IMR-90 (cell line): Measurements from ENCODE around the gene FAM199X. TPM values are rescaled to one million over a fixed set of nuclear protein-coding genes. Genes with fewer than 3 reads are reported as not detected.

Source experiments
- ATAC-seq: fragments of 200-7000 bp; cut with Tn5 transposase; 2 replicates; pipeline ENCODE4 v1.9.1; 2020; ENCODE audit warnings: low read depth, mild to moderate bottlenecking, moderate library complexity
- BruUV-seq: library from RNA; stranded (reverse); fragments of 400-500 nt; replicated peaks from 2 replicates; lab custom pipeline; 2021; lab: Mats Ljungman, UMichigan
- CTCF ChIA-PET: fragments of 300-600 bp; formaldehyde crosslinking; extraction: SDS; loops from one replicate; lab custom pipeline; 2021; ENCODE audit warnings: antibody characterized with exemption; lab: Yijun Ruan, JAX
- POLR2A ChIA-PET: fragments of 300-600 bp; sonication (Branson Sonifier 250); formaldehyde crosslinking; loops from one replicate; lab custom pipeline; 2022; ENCODE audit warnings: antibody characterized with exemption; ENCODE audit not compliant: unreplicated experiment; lab: Charles Lee
- DNase-seq: peaks from one replicate; pipeline ENCODE4 v3.0.0; 2013
- H2AFZ ChIP-seq: replicated peaks from 2 replicates; pipeline ENCODE3; 2013; ENCODE audit warnings: low read length, mild to moderate bottlenecking; ENCODE audit not compliant: poor library complexity
- H2AK5ac ChIP-seq: 2 replicates; pipeline ENCODE4 v1.6.1; 2013; ENCODE audit warnings: low read depth, low read length, inconsistent platforms
- H2AK9ac ChIP-seq: replicated peaks from 2 replicates; pipeline ENCODE3; 2013; ENCODE audit warnings: mild to moderate bottlenecking, low read depth, low read length, moderate library complexity; ENCODE audit not compliant: poor library complexity
- H2BK120ac ChIP-seq: 2 replicates; pipeline ENCODE4 v1.6.1; 2013; ENCODE audit warnings: low read depth, low read length, inconsistent platforms
- H2BK15ac ChIP-seq: 3 replicates; pipeline ENCODE4 v1.6.1; 2013; ENCODE audit warnings: low read depth, low read length, inconsistent platforms
- H2BK20ac ChIP-seq: 2 replicates; pipeline ENCODE4 v1.6.1; 2013; ENCODE audit warnings: low read depth, mild to moderate bottlenecking, inconsistent platforms, low read length, moderate library complexity
- H2BK5ac ChIP-seq: 2 replicates; pipeline ENCODE4 v1.6.1; 2013; ENCODE audit warnings: mild to moderate bottlenecking, low read depth, low read length, inconsistent platforms; ENCODE audit not compliant: poor library complexity, severe bottlenecking
- H3K14ac ChIP-seq: replicated peaks from 2 replicates; pipeline ENCODE4 v1.6.1; 2013; ENCODE audit warnings: low read depth, low read length, inconsistent platforms
- H3K18ac ChIP-seq: 2 replicates; pipeline ENCODE4 v1.6.1; 2013; ENCODE audit warnings: low read depth, low read length, control low read depth
- H3K23ac ChIP-seq: 2 replicates; pipeline ENCODE4 v1.6.1; 2013; ENCODE audit warnings: low read depth, low read length, inconsistent platforms
- H3K27ac ChIP-seq: 2 replicates; pipeline ENCODE4 v1.5.1; 2013; ENCODE audit warnings: mild to moderate bottlenecking, control low read depth, low read length; ENCODE audit not compliant: insufficient read depth
- H3K27me3 ChIP-seq: 2 replicates; pipeline ENCODE4 v1.6.1; 2013; ENCODE audit warnings: low read length; ENCODE audit not compliant: control insufficient read depth, insufficient read depth
- H3K36me3 ChIP-seq: 2 replicates; pipeline ENCODE4 v1.6.1; 2013; ENCODE audit warnings: low read length, mixed read lengths; ENCODE audit not compliant: control insufficient read depth, insufficient read depth
- H3K4ac ChIP-seq: 2 replicates; pipeline ENCODE4 v1.6.1; 2013; ENCODE audit warnings: low read depth, low read length, inconsistent platforms
- H3K4me1 ChIP-seq: 2 replicates; pipeline ENCODE4 v1.6.1; 2013; ENCODE audit warnings: low read length, mixed read lengths; ENCODE audit not compliant: control insufficient read depth, insufficient read depth
- H3K4me2 ChIP-seq: 2 replicates; pipeline ENCODE4 v1.6.1; 2013; ENCODE audit warnings: low read depth, mild to moderate bottlenecking, control low read depth, low read length, moderate library complexity
- H3K4me3 ChIP-seq: 2 replicates; pipeline ENCODE4 v1.5.1; 2013; ENCODE audit warnings: low read depth, mild to moderate bottlenecking, control low read depth, low read length, moderate library complexity; ENCODE audit not compliant: insufficient read depth
- H3K56ac ChIP-seq: 2 replicates; pipeline ENCODE4 v1.6.1; 2013; ENCODE audit warnings: low read length, inconsistent platforms; ENCODE audit not compliant: insufficient read depth; ENCODE audit errors: extremely low read depth
- H3K79me1 ChIP-seq, 2 experiments: 2 replicates each; pipeline ENCODE4 v1.6.1; 2013; ENCODE audit warnings: low read length in 2 of 2, inconsistent platforms in 1 of 2, low read depth in 1 of 2
- H3K9ac ChIP-seq: 2 replicates; pipeline ENCODE4 v1.6.1; 2013; ENCODE audit warnings: low read depth, low read length, control low read depth
- H3K9me1 ChIP-seq: 2 replicates; pipeline ENCODE4 v1.6.1; 2013; ENCODE audit warnings: low read length, inconsistent platforms; ENCODE audit not compliant: insufficient read depth
- H3K9me3 ChIP-seq: 2 replicates; pipeline ENCODE4 v1.6.1; 2013; ENCODE audit warnings: low read length; ENCODE audit not compliant: control insufficient read depth, insufficient read depth
- H4K20me1 ChIP-seq: 2 replicates; pipeline ENCODE4 v1.6.1; 2013; ENCODE audit warnings: low read length, inconsistent platforms; ENCODE audit not compliant: insufficient read depth
- H4K5ac ChIP-seq: 2 replicates; pipeline ENCODE4 v1.6.1; 2013; ENCODE audit warnings: mild to moderate bottlenecking, low read depth, low read length, control low read depth
- H4K8ac ChIP-seq, 2 experiments: 2 replicates each; pipeline ENCODE4 v1.6.1; 2013; ENCODE audit warnings: low read depth in 2 of 2, low read length in 2 of 2, control low read depth in 1 of 2, inconsistent platforms in 1 of 2
- H4K91ac ChIP-seq: 2 replicates; pipeline ENCODE4 v1.6.1; 2013; ENCODE audit warnings: low read depth, low read length, inconsistent platforms; ENCODE audit not compliant: insufficient read depth
- BHLHE40 ChIP-seq: fragments of 150-350 bp; IDR thresholded peaks from 2 replicates; pipeline ENCODE4 v1.6.1; 2016; ENCODE audit warnings: mild to moderate bottlenecking, low read depth, low read length
- CEBPB ChIP-seq: IDR thresholded peaks from 2 replicates; pipeline ENCODE4 v1.6.1; 2012; ENCODE audit warnings: low read depth, low read length, improper control_type of control experiment
- CHD1 ChIP-seq: IDR thresholded peaks from 2 replicates; pipeline ENCODE4 v1.6.1; 2012; ENCODE audit warnings: low read depth, low read length, improper control_type of control experiment
- FOS ChIP-seq: fragments of 150-350 bp; IDR thresholded peaks from 2 replicates; pipeline ENCODE4 v1.6.1; 2016; ENCODE audit warnings: low read depth, low read length
- MAFK ChIP-seq: IDR thresholded peaks from 2 replicates; pipeline ENCODE4 v1.6.1; 2012; ENCODE audit warnings: low read depth, low read length, improper control_type of control experiment
- MAZ ChIP-seq: IDR thresholded peaks from 2 replicates; pipeline ENCODE4 v1.6.1; 2012; ENCODE audit warnings: low read depth, mild to moderate bottlenecking, low read length, improper control_type of control experiment, moderate library complexity, borderline replicate concordance
- MXI1 ChIP-seq: IDR thresholded peaks from 2 replicates; pipeline ENCODE4 v1.6.1; 2012; ENCODE audit warnings: low read depth, mild to moderate bottlenecking, low read length, moderate library complexity, borderline replicate concordance
- NFE2L2 ChIP-seq: fragments of 150-350 bp; IDR thresholded peaks from 2 replicates; pipeline ENCODE4 v1.6.1; 2016; ENCODE audit warnings: low read depth, mild to moderate bottlenecking, low read length
- POLR2A ChIP-seq: IDR thresholded peaks from 2 replicates; pipeline ENCODE4 v1.6.1; 2012; ENCODE audit warnings: mild to moderate bottlenecking, low read depth, low read length
- RAD21 ChIP-seq: IDR thresholded peaks from 2 replicates; pipeline ENCODE4 v1.6.1; 2012; ENCODE audit warnings: low read length, improper control_type of control experiment
- RCOR1 ChIP-seq: IDR thresholded peaks from 2 replicates; pipeline ENCODE4 v1.6.1; 2012; ENCODE audit warnings: mild to moderate bottlenecking, low read length, improper control_type of control experiment; ENCODE audit not compliant: insufficient replicate concordance
- RFX5 ChIP-seq: IDR thresholded peaks from 2 replicates; pipeline ENCODE4 v1.8.0; 2012; ENCODE audit warnings: low read depth, mild to moderate bottlenecking, low read length, moderate library complexity
- SMC3 ChIP-seq: fragments of 150-350 bp; IDR thresholded peaks from 2 replicates; pipeline ENCODE4 v1.6.1; 2016; ENCODE audit warnings: low read depth, mild to moderate bottlenecking, antibody characterized with exemption, low read length, moderate library complexity
- whole genome bisulfite sequencing, 2 experiments: methylation state at CpG; one replicate each; pipeline versions ENCODE4 v1.1.5 to v1.1.7; 2013; ENCODE audit warnings: missing lambda C conversion rate in 2 of 2; ENCODE audit not compliant: insufficient read length in 1 of 2; ENCODE audit errors: extremely low coverage in 2 of 2; 5-methylcytosine and 5-hydroxymethylcytosine counted together
- dilution Hi-C: fragments of 300-500 bp; cut with HindIII; formaldehyde crosslinking; loops from one replicate; pipeline ENCODE4 v1.14.3; 2018; ENCODE audit warnings: low sequenced_read_pairs; ENCODE audit not compliant: unreplicated experiment
- in situ Hi-C: fragments of 300-500 bp; cut with MboI; formaldehyde crosslinking; loops from 3 replicates; pipeline ENCODE4 v1.14.3; 2019; ENCODE audit warnings: low sequenced_read_pairs, inconsistent platforms, mixed read lengths
- intact Hi-C: fragments of 100-400 bp; cut with micrococcal nuclease; formaldehyde crosslinking; loops from 2 replicates; pipeline ENCODE4 v1.10.0; 2022
- polyA plus RNA-seq, 3 experiments: library from polyadenylated mRNA; depleted of rRNA; stranded (reverse); fragments of >200 nt; gene quantifications; 2 replicates each; pipeline ENCODE4 v1.2.3, GENCODE V29; 2012; ENCODE audit warnings: low replicate concordance in 1 of 3
- total RNA-seq: library from RNA; depleted of rRNA; stranded (reverse); fragments of >200 nt; gene quantifications from 2 replicates; pipeline ENCODE4 v1.2.3, GENCODE V29; 2012
- TF ChIP-seq, protein P1 (sequence below): fragments of 150-350 bp; IDR thresholded peaks from 2 replicates; pipeline ENCODE4 v1.6.1; 2017; ENCODE audit warnings: mild to moderate bottlenecking, antibody characterized with exemption, low read length, low read depth
- TF ChIP-seq, protein P2 (sequence below): conservative IDR thresholded peaks from 2 replicates; pipeline ENCODE4 v1.5.1; 2012; ENCODE audit warnings: mild to moderate bottlenecking, low read depth, low read length, improper control_type of control experiment
- TF ChIP-seq, protein P3 (sequence below): fragments of 150-350 bp; IDR thresholded peaks from 2 replicates; pipeline ENCODE4 v1.6.1; 2016; ENCODE audit warnings: low read depth, mild to moderate bottlenecking, low read length, moderate library complexity, borderline replicate concordance

Gene FAM199X
- total and polyA plus RNA-seq, 2 of the 4 experiments (the other 2 are of a cell fraction), result 4.0 to 13.8 TPM

DNA sequence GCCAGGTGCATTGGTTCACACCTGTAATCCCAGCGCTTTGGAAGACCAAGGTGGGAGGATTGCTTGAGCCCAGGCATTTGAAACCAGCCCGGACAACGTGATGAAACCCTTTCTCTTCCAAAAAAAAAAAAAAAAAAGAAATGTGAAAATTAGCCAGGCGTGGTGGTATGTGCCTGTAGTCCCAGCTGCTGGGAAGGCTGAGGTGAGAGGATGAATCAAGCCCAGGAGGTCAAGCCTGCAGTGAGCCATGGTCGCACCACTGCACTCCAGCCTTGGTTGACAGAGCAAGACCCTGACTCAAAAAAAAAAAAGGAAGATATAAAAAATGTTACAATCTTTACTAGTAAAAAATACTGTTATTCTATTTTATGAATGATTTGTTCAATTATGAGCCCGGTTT is 5.9 kb downstream of the FAM199X start:
- Histone ChIP-seq H3K27ac (no peak overlapping the region), H4K91ac (no peak overlapping the region), H3K56ac (no peak overlapping the region), H4K8ac (no peak overlapping the region), H3K36me3 (no peaks in the 10 kb centered on the region), H3K9me1 (no peaks in the 10 kb centered on the region), H3K79me1 (peaks cover 3 to 7% of the 10 kb centered on the region in 2 experiments; a peak in 1 of 4 replicates), H2AK9ac (no peak overlapping the region), H3K23ac (no peak overlapping the region), H3K9ac (no peak overlapping the region), H2BK5ac (no peak overlapping the region), H2AFZ (no peak overlapping the region), H3K4me1 (no peaks in the 10 kb centered on the region), H4K20me1 (peaks cover 13% of the 10 kb centered on the region), H2BK120ac (no peak overlapping the region), H3K4me3 (no peak overlapping the region), H4K5ac (no peak overlapping the region), H3K27me3 (peaks cover 3% of the 10 kb centered on the region), H3K9me3 (no peaks in the 10 kb centered on the region), H2BK15ac (no peak overlapping the region), H3K14ac (no peak overlapping the region), H2BK20ac (no peak overlapping the region), H2AK5ac (no peak overlapping the region), H3K4me2 (no peak overlapping the region), H3K18ac (no peak overlapping the region), H3K4ac (no peak overlapping the region)
- BruUV-seq, result no TSS peak
- CTCF ChIA-PET, result no interaction called here
- ATAC-seq (no peak), DNase-seq (no peak)
- intact Hi-C loops (no loop called here), in situ Hi-C loops (no loop called here), dilution Hi-C loops (no loop called here)
- TF ChIP-seq POLR2A (no peak), SMC3 (no peak), MAFK (no peak), CHD1 (no peak), CEBPB (no peak), RFX5 (no peak), FOS (no peak), RCOR1 (no peak), BHLHE40 (no peak), MXI1 (no peak), NFE2L2 (no peak), MAZ (no peak), RAD21 (no peak)
- TF ChIP-seq, protein P1, sequence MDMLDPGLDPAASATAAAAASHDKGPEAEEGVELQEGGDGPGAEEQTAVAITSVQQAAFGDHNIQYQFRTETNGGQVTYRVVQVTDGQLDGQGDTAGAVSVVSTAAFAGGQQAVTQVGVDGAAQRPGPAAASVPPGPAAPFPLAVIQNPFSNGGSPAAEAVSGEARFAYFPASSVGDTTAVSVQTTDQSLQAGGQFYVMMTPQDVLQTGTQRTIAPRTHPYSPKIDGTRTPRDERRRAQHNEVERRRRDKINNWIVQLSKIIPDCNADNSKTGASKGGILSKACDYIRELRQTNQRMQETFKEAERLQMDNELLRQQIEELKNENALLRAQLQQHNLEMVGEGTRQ, result no peak
- TF ChIP-seq, protein P2, sequence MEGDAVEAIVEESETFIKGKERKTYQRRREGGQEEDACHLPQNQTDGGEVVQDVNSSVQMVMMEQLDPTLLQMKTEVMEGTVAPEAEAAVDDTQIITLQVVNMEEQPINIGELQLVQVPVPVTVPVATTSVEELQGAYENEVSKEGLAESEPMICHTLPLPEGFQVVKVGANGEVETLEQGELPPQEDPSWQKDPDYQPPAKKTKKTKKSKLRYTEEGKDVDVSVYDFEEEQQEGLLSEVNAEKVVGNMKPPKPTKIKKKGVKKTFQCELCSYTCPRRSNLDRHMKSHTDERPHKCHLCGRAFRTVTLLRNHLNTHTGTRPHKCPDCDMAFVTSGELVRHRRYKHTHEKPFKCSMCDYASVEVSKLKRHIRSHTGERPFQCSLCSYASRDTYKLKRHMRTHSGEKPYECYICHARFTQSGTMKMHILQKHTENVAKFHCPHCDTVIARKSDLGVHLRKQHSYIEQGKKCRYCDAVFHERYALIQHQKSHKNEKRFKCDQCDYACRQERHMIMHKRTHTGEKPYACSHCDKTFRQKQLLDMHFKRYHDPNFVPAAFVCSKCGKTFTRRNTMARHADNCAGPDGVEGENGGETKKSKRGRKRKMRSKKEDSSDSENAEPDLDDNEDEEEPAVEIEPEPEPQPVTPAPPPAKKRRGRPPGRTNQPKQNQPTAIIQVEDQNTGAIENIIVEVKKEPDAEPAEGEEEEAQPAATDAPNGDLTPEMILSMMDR, result no peak
- TF ChIP-seq, protein P3, sequence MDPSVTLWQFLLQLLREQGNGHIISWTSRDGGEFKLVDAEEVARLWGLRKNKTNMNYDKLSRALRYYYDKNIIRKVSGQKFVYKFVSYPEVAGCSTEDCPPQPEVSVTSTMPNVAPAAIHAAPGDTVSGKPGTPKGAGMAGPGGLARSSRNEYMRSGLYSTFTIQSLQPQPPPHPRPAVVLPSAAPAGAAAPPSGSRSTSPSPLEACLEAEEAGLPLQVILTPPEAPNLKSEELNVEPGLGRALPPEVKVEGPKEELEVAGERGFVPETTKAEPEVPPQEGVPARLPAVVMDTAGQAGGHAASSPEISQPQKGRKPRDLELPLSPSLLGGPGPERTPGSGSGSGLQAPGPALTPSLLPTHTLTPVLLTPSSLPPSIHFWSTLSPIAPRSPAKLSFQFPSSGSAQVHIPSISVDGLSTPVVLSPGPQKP, result no peak
- POLR2A ChIA-PET, result no interaction called here
- no CpG with 5 or more reads among the region's 6 CpGs for WGBS, 2 experiments
